ENCODE measurements around the gene BMP5. TPM values are rescaled to one million over a fixed set of nuclear protein-coding genes. Genes with fewer than 3 reads are reported as not detected.

The BMP5 gene
- total and polyA plus RNA-seq, 2 of the 8 experiments (the other 6 are each of a cell fraction or from before 2014, with no cell fraction given) = 0.02 TPM; not detected in 1

- TF ChIP-seq CHD7 (IDR thresholded peaks at IDR 0.05; ENCODE audit: insufficient replicate concordance, low read length) (no peak), POLR2AphosphoS5 (IDR thresholded peaks at IDR 0.05; ENCODE audit: low read depth, low read length) (no peak), SP1 (IDR thresholded peaks at IDR 0.05; ENCODE audit: low read depth, low read length) (no peak), GABPA (IDR thresholded peaks at IDR 0.05; ENCODE audit: borderline replicate concordance, insufficient read depth, low read length) (no peak), MAX (IDR thresholded peaks at IDR 0.05) (no peak), SP2 (IDR thresholded peaks at IDR 0.05; ENCODE audit: low read length) (no peak), NANOG (IDR thresholded peaks at IDR 0.05; ENCODE audit: insufficient read depth, low read depth, low read length, poor library complexity, severe bottlenecking) (no peak), TAF7 (optimal IDR thresholded peaks at IDR 0.05; ENCODE audit: borderline replicate concordance, low read depth, low read length) (no peak)
- TF ChIP-seq, protein P1, sequence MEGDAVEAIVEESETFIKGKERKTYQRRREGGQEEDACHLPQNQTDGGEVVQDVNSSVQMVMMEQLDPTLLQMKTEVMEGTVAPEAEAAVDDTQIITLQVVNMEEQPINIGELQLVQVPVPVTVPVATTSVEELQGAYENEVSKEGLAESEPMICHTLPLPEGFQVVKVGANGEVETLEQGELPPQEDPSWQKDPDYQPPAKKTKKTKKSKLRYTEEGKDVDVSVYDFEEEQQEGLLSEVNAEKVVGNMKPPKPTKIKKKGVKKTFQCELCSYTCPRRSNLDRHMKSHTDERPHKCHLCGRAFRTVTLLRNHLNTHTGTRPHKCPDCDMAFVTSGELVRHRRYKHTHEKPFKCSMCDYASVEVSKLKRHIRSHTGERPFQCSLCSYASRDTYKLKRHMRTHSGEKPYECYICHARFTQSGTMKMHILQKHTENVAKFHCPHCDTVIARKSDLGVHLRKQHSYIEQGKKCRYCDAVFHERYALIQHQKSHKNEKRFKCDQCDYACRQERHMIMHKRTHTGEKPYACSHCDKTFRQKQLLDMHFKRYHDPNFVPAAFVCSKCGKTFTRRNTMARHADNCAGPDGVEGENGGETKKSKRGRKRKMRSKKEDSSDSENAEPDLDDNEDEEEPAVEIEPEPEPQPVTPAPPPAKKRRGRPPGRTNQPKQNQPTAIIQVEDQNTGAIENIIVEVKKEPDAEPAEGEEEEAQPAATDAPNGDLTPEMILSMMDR (IDR thresholded peaks at IDR 0.05; ENCODE audit: control extremely low read depth in 1 of 3, insufficient read depth in 1 of 3, low read depth in 1 of 3, low read length in 3 of 3) = no peak
Measured at GRCh38 chr6:55902796-55903195, 27.4 kb upstream of the BMP5 start (continued).
